ENCODE results near the gene SDK1.
"Not testable (repeated sequence)": the region's sequence is repeated elsewhere in the genome, so short reads cannot be mapped to it uniquely, and the experiment has no call there.

SDK1 gene

GRCh38 chr7:4299431-4299830 is 998.4 kb downstream of the SDK1 start:
- Histone ChIP-seq H3K36me3 (no peaks in the 10 kb centered on the region), H3K27me3 (ENCODE audit: insufficient read depth, low read depth, severe bottlenecking) (no peaks in the 10 kb centered on the region), H3K27ac (no peak overlapping the region), H3K4me3 (ENCODE audit: low read depth, low read length) (no peak overlapping the region), H3K9me3 (ENCODE audit: severe bottlenecking) (peaks cover 3% of the 10 kb centered on the region)
- no peak for TF ChIP-seq CTCF (IDR thresholded peaks at IDR 0.05; ENCODE audit: low read depth, low read length)
- no peak for DNase-seq

GRCh38 chr7:4302203-4302905 is 1001.3 kb downstream of the SDK1 start:
- no peaks in the 10 kb centered on the region for H3K27me3 ChIP-seq (ENCODE audit: insufficient read depth, low read depth, severe bottlenecking)
- peaks cover 3% of the 10 kb centered on the region for H3K9me3 ChIP-seq (ENCODE audit: severe bottlenecking)
- H3K4me3 ChIP-seq (ENCODE audit: low read depth, low read length) = no peak overlapping the region
- H3K36me3 ChIP-seq = no peaks in the 10 kb centered on the region
- no peak for DNase-seq
- TF ChIP-seq CTCF (IDR thresholded peaks at IDR 0.05; ENCODE audit: low read depth, low read length) = no peak
- no peak overlapping the region for H3K27ac ChIP-seq

DNA sequence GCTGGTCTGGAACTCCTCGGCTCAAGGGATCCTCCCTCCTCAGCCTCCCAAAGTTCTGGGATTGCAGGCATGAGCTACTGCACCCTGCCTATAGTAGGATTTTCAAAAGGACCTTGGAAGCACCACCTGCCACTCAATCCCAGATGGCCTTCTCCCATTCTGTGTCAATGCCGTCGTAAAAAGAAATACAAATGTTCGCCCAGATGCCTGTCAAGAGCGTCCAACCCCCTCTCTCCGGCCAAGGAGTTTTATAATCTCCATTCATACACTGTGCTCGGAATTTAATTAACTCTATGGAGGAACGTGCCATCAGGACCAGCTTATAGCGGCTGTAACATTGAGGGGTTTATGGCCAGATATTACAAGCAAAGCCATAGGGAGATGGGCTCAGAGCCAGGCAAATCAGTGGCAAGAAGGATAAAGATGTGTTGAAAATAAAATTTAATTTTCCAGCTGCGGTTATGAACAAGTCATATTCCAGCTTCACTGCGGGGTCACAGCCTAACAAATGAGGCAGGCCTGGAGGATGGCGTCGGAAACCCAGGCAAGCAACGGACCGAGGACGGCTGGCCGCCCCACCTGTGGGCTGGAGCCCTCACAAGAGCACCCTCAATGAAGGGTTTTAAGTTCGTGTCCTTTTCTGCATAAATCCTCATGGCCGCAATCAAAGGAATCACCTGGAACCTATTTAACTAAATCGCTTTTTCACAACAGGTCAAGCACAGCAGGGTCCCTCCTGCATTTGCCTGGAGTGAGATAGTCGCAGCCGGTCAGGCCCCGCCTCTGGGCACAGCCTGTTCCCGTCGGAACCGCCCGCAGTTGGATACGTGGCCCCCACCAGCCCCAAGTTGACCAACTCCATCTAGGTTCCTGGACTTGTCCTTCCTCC is 1006.5 kb downstream of the SDK1 start:
- no peaks in the 10 kb centered on the region for H3K27me3 ChIP-seq (ENCODE audit: insufficient read depth, low read depth, severe bottlenecking)

DNA sequence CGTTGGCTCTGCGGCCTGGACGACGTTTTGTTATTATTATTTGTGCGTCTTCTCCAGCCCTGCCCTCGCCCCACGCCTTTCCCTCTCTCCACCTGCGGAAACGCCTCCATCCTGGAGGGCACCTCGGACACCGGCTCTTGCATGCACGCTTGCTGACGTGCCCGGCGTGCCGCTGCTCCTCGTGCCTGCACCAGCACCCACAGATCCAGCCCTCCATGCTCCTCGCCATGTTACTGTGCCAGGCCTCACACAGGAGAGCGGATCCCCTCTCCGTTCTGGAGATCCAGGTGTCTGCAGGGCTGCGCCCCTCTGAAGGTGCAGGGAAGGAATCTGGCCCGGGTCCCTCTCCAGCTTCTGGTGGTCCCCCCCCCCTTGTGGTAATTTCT is 1007.1 kb downstream of the SDK1 start:
- no peaks in the 10 kb centered on the region for H3K27me3 ChIP-seq (ENCODE audit: insufficient read depth, low read depth, severe bottlenecking)
- no peak overlapping the region for H3K27ac ChIP-seq
- H3K4me3 ChIP-seq (ENCODE audit: low read depth, low read length) = no peak overlapping the region
- no peak for DNase-seq
- H3K36me3 ChIP-seq = no peaks in the 10 kb centered on the region
- H3K9me3 ChIP-seq (ENCODE audit: severe bottlenecking) = no peaks in the 10 kb centered on the region
- TF ChIP-seq CTCF (IDR thresholded peaks at IDR 0.05; ENCODE audit: low read depth, low read length) = no peak

More for the DNA sequence above, 1006.5 kb downstream of the SDK1 start:
- TF ChIP-seq CTCF (IDR thresholded peaks at IDR 0.05; ENCODE audit: low read depth, low read length) = no peak
- Histone ChIP-seq H3K4me3 (ENCODE audit: low read depth, low read length) (no peak overlapping the region), H3K36me3 (no peaks in the 10 kb centered on the region), H3K27ac (no peak overlapping the region), H3K9me3 (ENCODE audit: severe bottlenecking) (no peaks in the 10 kb centered on the region)
- peak; percentile 13 for DNase-seq

DNA sequence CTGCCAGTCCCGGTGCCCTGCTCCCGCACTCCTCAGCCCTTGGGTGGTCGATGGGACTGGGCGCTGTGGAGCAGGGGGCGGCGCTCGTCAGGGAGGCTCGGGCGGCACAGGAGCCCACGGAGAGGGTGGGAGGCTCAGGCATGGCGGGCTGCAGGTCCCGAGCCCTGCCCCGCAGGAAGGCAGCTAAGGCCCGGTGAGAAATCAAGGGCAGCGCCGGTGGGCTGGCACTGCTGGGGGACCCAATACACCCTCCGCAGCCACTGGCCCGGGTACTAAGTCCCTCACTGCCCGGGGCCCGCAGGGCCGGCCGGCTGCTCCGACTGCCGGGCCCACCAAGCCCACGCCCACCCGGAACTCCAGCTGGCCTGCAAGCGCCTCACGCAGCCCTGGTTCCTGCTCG is 1012.9 kb downstream of the SDK1 start:
- not testable (repeated sequence) for DNase-seq; H3K27ac ChIP-seq; H3K27me3 ChIP-seq (ENCODE audit: insufficient read depth, low read depth, severe bottlenecking); H3K9me3 ChIP-seq (ENCODE audit: severe bottlenecking); H3K36me3 ChIP-seq; H3K4me3 ChIP-seq (ENCODE audit: low read depth, low read length)

DNA sequence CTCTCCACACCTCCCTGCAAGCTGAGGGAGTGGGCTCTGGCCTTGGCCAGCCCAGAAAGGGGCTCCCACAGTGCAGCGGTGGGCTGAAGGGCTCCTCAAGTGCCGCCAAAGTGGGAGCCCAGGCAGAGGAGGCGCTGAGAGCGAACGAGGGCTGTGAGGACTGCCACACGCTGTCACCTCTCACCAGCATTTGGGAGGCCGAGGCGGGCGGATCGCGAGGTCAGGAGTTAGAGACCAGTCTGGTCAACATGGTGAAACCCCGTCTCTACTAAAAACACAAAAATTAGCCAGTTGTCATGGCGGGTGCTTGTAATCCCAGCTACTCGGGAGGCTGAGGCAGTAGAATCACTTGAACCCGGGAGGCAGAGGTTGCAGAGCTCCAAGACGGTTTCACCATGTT is 1013.3 kb downstream of the SDK1 start:
- not testable (repeated sequence) for DNase-seq; H3K27me3 ChIP-seq (ENCODE audit: insufficient read depth, low read depth, severe bottlenecking); H3K9me3 ChIP-seq (ENCODE audit: severe bottlenecking); H3K4me3 ChIP-seq (ENCODE audit: low read depth, low read length); H3K27ac ChIP-seq; H3K36me3 ChIP-seq
